DMS 273 (cell line): ENCODE results near the gene CTIF.

Experiments
- DNase-seq: peaks from one replicate; lab custom pipeline; 2025; ENCODE audit not compliant: unreplicated experiment; lab: John Stamatoyannopoulos, UW

CTIF gene

DNA sequence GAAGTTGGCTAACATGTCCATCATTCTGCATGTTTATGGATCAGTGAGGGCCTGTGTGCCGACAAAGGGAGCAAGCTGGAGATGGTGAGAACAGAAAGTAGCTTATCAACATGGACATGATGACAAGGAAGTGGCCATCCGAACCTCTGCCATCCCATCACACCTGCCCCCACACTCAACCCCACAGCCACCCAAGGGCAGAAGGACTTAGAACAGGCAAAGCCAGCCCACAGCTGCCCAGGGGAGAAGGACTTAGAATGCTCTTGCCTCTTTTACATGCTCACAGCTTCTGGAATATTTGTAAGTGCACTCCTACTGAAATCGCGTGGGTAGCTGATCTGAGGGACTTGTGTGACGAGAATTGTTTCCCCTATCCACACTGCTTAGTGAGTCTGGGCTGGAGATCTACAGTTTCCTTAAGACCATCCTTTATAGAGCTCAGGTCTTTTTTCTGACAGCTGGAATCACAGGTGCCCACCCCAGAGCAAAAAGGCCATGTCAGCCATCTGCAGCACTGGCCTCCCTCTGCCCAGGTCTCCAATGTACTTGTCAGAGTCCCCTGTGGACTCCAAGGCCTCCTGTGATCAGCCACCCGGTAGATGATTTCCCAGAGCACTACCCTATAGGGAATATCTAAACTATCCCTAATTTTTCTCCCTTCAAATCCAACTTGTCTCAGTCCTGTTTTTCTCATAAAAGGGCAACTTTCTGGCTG is 257.8 kb downstream of the CTIF start:
- DNase-seq: no peak

DNA sequence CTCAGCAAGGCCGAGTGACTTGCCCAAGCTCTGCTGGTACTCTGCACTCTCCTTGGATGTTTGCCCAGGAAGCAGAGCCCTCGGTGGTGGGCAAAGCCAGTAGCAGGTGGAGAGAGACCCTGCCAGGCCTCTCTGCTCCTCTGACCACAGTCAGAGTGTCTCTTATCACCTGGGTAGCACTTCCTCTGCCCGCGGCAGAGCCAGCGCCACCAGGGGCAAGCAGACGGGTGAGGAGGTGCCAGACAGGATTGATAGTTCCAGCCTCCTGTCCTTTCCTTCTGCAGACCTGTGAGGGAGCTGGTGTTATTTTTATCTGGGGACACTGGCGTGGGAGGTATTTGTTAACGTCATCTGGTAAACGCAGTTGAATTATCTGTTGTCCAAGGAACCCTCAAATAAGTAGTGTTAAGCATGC is 259.0 kb downstream of the CTIF start:
- no peak for DNase-seq

DNA sequence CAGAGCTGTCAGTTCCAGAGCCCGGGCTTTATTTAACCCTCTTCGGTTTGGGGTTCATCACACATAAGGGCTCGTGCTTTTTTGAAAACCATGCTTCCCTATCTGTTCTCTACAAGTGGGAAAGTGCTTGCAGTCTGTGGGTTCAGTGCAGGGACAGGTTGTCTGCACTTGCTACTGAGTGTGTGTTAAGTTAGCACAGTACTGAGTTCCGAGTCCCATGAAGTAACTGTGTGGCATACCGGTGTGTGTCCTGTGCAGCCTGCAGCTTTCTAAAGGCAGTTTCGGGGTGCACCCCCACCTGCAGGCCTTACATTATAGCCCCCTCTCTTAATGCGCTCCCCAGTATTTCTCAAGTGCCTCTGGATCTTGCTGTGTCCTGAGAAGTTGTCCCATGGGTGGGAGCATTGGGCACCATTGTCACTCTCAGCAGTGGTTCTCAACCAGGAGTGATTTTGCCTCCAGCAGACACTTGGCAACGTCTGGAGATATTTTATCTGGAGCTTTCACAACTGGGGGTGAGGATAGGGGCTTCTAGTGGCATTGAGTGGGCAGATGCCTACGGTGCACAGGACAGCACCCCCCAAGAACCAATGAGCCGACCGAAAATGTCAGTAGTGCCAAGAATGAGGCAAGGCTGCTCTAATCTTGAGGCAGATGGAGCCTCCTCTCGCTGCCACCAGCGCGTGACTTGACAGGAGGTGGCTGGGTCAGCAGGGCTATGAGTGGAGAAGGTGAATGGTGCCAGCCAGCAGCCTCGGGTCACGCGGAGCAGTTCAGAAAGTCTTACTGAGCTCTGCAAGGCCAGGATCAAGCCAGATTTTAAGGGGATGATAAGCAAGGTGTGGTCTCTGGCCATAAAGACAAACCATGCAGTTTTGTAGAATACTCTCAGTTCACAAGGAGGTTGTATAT is 259.8 kb downstream of the CTIF start:
- DNase-seq: peak; percentile 25

DNA sequence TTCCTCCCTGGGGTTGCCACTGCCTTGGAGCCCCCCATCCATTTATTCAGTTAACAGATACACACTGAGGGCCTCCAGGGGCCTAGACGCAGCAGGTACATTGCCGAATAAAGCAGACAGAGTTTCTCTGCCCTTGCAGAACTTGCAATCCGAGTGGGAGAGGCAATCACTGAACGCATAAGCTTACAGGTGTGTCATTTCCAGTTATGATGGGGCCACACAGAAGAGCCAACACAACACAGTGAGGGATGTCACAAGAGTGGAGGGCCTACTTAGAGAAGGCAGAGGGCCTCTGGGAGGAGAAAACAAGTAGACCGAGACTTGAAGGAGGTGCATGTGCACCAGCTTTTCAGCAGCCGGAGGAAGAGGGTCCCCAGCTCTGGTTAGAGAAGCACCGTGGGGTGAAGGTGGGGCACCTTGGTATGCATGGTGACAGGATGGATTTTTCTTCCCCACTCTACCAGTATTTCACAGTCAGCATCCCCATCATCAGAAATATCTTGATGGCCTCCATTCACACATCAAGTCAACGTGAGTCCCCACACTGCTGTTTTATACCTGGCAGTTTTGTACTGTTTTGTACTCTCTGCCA is 261.0 kb downstream of the CTIF start:
- DNase-seq: no peak

DNA sequence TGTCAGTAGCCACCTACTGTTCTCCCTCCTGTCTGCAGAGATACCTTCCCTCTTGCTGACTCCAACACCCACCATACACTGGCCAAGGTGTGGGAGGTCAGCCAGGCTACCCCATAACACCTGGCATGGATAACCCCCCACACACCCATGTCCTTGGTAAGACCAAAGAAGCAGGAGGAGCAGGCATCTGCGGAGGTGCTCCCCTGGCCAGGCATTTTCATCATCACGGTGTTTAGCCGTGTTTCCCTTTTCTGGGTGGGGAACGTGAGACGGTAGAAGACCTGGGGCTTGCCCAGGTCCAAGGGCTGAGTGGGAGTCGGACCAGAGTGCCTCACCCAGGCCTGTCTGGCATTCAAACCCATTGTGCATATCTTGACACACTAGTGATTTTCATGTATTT is 261.6 kb downstream of the CTIF start:
- DNase-seq: no peak

DNA sequence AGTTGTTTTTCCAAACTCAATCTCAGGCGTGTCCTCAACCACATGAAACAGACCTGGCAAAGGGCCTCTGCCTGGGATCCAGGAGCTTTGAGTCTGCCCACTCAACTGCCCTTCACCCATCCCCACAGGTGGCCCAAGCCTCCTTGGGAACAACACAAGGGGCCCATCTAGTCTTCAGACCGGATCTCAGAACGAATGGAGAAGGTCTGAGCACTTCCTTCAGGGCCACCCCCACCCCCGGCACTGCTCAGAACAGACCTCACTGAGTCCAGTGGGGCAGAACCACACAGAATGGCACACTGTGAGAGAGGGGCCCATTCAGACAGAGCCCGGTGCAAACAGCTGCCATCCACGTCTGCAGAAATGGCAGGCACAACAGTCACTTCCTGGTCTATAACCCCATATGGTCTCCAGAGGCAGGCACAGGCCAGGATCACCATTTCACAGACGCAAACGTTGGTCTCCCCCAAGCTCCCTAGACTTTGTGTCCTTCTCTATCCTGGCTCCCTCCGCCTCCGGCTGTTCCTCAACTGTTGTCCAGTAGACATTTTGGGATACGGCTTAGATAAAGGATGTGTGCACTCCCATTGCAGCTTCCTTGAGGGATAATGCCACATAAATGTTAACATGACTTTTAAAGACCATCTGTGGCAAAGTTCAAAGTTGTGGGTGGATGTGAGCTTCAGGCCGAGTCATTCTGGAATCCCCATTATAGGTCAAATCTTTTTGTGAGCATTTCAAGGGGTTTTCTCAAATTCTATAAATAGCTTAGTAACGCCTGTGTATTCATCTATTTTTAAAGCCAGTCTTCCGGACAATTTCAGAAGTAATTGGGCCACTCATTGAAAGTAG is 262.3 kb downstream of the CTIF start:
- DNase-seq: no peak

DNA sequence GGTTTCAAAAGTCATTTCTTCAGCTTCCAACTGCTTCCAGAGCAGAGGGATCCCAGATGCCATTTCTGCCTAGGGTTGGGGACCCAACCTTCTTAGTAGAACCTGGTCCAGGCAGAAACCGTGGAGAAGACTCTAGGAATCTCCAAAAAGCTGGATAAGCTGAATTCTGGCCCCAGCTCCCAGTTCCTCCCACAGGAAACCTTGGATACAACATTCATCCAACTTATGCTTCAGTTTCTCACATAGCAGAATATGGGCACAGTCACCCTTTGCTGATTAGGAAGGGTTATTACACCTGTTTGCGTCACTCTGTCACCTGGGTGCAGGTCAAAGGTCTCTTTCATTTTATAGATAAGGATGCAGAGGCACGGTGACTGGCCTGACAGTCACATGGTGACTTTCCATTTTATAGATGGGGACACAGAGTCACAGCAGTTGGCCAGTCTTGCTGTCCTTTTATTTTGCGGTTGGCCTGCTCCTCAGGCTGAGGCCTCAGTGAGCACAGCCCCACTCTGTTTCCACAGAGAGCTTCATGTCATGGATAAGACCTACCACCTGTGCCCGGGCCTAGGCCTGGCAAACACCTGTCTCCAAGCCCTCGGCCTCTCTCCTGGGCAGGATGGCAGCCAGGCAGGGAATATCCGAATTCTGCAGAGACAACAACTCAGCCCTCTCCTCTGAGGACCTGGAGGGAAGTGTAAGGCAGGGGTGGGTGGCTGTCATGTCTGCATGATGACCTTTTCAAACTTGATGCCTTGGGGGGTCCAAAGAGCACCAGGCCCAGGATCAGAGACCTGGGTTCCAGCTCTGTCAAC is 263.1 kb downstream of the CTIF start:
- no peak for DNase-seq

DNA sequence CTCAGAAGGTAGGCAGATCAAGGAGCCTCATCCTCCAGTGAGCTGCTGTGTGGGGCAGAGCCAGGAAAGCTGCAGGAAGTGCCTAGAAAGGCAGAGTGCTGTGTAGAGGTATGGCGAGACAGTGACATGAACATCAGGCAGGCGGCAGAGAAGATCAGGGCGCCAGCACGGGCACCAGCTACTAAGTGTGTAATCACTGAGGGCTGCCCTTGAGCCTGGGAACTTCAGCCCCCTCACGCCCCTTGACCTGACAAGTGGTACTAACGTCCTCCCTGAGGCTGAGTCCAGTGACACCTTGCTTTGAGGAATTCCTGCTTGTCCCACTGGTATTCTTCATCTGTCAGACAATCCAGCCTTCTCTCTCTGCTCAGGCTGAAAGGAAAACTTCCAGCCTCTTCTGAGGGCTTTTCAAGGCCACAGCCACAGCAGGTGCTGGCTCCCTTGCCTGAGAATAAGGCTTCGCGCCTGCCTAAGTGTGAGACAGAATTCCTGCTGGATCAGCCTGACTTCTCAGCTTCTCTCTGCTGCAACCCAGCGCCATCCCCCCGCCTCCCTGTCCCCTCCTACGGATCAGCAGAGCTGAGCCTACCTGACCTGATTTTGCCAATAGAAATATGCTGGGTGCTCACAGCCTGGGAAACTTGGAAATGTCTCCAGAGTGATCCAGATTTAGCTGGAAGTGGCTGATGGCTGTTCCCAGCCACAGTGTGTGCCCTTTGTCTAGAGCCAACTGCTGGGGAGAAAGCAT is 263.9 kb downstream of the CTIF start:
- no peak for DNase-seq

DNA sequence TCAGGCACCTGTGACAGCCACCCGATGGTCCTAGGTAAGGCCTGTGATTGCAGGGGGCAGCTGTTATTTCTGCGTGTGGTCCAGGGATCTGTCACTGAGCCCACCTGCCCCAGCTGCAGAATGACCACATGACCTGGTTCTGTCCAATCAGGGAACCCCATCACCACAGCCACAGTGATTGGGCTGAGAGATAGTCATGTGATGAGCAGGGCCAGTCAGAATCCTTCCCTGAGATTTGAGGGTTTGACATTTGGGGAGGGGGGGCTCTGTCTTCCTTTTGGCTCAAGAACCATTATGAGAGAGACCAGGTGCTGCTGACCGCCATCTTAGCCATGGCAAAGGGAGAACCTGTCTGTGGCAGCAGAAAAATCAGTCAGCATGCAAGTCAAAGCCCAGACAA is 264.7 kb downstream of the CTIF start:
- no peak for DNase-seq

DNA sequence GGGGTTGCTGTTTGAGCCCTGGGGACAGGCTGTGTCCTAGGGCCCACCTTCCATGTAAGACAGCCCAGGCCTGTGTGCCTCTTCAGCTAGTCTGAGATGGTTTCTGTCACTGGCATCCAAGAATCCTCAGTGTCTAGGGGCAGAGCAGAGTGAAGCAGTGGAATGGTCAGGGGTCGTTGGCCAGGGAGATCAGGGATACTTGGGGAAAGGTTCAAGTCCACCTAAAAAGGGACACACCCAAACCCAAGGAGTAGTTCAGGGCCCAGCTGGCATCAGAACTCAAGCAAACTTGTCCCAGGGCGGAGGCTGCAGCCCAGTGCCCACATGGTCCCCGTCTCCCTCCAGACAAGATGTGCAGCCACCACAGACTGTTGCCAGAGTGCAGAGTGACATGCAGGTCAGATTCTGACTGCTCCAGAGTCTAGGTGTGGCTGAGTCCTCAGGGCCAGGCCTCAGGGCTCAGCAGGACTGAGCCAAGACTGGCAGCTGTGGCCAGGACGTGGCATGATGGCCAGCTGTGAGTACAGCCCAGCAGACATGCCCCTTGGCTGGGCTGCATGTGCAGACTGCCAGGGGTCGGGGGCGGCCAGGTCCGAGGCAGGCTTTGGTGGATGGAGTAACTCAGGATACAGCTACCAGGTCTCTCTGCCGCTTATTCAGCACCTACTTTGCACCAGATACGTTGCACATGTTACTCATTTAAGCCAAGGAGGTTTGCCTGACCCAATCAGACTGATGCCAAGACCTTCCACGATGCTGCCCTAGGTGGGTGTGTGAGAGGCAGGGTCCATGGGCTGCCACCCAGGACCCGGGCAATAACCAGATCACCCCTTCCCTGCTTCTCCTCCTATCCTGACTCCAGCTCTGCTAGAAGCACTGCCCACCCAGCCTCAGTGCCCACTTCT is 265.4 kb downstream of the CTIF start:
- DNase-seq: no peak

DNA sequence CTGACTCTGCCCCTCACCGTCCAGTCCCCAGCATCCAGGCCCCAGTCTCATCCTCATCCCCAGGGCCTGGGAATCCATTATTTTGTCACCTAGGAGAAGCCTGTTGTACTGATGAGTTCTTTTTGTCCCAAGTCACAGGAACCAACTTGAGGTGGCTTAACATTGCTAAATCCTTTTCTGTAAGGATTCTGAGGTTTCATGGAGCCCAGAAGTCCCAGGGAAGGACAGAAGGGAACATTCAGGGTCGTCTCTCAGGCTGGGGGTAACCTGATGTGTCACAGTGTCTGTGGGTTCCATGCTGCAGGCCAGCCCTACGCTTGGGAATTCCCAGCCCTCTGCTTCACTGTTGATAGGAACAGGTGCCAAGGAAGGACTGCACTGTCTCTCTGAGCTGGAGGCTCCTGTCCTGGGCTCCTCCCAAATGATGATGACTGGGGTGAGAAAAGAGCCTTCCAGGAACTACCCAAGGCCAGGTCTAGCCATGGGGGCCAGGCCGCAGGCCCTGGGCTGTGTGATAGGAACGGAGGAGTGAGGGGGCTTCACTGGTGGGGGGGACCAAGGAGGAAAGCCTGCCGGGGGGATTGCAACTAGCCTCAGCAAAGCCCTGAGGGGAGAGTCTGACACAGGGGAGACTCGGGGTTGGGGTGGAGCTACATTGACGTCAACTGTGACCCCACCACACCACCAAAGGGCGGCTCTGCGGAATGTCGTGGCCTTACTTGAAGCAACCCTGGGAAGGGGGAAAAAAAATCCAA is 266.2 kb downstream of the CTIF start:
- no peak for DNase-seq

DNA sequence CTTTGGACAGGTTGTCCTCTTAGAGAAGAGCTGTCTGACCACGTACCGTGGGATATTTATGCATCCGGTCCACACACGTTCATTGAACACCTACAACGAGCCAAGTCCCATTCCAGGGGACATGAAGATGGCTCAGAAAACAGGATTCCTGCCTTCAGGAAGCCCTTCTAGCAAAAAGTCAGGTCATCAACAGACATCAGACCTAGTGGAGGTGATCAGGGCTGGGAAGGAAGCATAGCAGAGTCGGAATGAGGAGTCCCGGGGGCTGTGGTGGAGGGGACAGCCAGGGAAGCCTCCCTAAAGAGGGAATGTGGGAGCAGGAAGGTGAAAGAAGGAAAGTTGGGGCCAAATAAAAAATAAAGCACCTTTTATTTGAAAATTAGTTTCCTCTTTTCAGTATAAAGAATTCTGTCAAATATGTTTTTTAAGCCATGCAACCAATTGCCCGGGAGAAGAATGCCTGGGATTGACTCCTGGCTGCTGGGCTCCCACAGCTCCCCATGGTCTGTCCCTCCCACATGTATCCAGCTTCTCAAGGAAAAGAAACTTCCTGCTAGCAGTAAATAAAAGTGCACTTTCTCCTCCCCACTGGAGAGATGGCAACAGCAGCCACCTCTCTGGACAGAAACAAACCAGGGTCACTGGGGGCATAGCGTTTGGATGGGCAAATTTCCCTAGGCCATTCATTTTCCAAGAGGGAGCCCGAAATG is 267.1 kb downstream of the CTIF start:
- no peak for DNase-seq

DNA sequence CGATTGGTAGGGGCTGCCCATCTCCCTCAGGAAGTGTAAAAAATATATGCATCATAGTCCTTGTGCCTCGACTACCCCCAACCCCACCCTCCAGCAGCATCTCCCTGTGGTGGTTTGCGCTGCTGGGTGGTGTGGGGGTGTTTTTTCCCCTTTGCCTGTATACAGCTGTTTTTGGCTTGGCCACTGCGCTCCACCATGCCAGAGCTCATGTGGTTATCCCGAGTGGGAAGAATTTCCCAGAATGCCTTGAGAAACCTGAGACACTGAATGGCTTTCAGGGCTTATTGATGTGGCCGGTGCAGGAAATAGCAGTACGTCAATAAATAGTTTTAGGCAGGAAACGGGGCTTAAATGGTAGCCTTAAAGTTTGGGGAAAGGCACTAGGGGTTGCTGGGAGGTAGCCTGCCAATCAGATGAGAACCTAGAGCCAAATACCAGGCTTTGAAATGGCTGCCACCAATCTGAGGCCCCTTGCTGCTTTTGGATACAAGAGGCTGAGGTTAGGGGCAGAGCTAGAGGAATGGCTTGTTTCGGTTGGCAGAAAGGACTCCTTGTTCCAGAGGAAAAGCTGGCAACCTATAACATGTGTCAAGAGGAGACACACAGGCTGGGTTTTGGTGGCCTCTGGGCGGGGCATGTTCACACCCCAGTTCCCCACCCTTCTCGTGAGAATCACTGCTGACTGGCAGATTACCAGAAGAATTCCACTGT is 267.9 kb downstream of the CTIF start:
- no peak for DNase-seq

DNA sequence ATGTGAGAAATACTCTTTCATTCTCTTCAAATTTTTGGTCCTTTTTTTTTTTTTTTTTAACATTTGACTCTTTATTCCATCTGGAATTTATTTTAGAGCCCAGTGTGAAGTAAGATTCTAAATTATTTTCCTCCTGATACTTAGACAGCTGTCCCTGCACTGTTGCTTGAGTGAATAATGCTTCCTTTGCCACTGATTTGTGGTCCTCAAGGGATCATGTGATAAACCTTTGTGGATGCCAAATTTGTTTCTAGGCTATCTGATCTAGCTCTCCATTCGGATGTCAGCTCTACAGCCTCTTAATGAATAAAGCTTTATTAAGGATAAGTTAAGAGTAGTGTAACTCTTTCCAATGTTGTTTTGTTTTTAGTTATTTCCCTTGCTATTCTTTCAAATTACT is 269.6 kb downstream of the CTIF start:
- DNase-seq: no peak

DNA sequence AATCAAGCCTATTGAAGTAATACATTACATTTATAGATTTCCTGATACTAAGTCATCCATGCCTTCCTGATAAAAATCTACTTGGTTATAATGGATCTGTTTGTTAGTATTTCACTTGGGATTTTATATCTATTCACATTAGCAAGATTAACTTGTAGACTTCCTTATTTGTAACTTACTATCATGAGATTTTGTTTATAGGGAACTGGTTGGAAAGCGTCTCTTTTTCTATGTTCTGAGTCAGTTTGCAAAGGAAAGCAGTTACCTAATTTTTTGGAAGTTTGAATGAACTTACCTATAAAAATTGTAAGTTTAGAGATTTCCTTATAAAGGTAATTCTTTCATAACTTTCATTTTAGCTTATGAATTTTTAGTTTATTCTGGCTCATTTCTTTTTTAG is 270.5 kb downstream of the CTIF start:
- no peak for DNase-seq

DNA sequence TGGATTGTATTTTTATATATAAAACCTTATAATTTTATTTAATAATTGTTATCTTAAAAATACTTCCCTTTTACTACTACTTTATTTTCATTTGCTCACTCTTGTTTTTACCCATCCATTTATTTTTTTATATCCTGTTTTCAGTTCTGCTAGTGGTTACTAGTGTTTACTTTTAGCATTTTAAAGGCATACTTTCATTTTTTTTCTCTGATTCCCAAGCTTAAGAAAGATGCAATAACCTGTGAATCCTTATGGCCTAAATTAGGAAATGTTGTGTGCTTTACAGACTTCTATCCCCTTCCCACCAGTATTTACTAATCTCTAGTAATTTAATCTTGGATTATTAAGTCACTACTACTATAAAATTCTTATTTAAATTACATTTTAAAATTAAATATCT is 272.0 kb downstream of the CTIF start:
- DNase-seq: no peak

DNA sequence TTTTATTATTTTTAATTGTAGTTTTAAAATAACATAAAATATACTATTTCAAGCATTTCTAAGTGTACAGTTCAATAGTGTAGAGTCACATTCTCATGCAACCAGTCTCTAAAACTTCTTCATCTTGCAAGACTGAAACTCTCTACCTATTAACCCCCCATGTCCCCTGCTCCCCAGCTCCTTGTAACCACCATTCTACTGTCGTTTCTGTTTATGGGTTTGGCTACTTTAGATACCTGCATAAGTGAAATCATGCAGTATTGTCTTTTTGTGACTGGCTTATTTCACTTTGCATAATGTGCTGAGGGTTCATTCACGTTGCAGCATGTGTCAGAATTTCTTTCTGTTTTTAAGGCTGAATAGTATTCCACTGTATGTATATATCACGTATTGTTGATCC is 272.6 kb downstream of the CTIF start:
- no peak for DNase-seq
